Measurements from ENCODE around the gene BRSK2. TPM values are rescaled to one million over a fixed set of nuclear protein-coding genes. Genes with fewer than 3 reads are reported as not detected.

BRSK2 gene
- total RNA-seq, 1 experiment from 2014 or later = 1.2 TPM

GRCh38 chr11:1399386-1400316 lies 9.9 kb downstream of the BRSK2 start:
- Histone ChIP-seq H3K4me1 (ENCODE audit: insufficient read depth, low read length) (no peaks in the 10 kb centered on the region), H3K9ac (ENCODE audit: low read length) (no peak overlapping the region), H3K4me3 (ENCODE audit: low read length) (no peak overlapping the region), H3K27me3 (ENCODE audit: low read length) (no peaks in the 10 kb centered on the region), H3K9me2 (replicated peaks; ENCODE audit: low read length) (no peaks in the 10 kb centered on the region), H3K9me3 (ENCODE audit: low read length) (no peaks in the 10 kb centered on the region), H3K36me3 (ENCODE audit: low read depth, low read length) (no peaks in the 10 kb centered on the region), H2AFZ (ENCODE audit: low read length) (no peak overlapping the region), H3K79me2 (ENCODE audit: low read length) (no peaks in the 10 kb centered on the region), H3K4me2 (ENCODE audit: low read length) (no peak overlapping the region), H3K27ac (ENCODE audit: low read length) (no peak overlapping the region), H3F3A (ENCODE audit: low read length, unreplicated experiment) (no peaks in the 10 kb centered on the region), H4K20me1 (ENCODE audit: low read length) (no peaks in the 10 kb centered on the region)
- no peak for TF ChIP-seq EZH2phosphoT487 (IDR thresholded peaks at IDR 0.05; ENCODE audit: borderline replicate concordance, low read length)
- POLR2A ChIA-PET (ENCODE audit: unreplicated experiment) = no interaction called here
- intact Hi-C loops (cut with micrococcal nuclease) = no loop called here
- no peak for DNase-seq
- CTCF ChIA-PET = no interaction called here
- no TSS peak for BruUV-seq (replicated peaks)
- no peak for ATAC-seq

GRCh38 chr11:1400317-1401170 lies 10.8 kb downstream of the BRSK2 start:
- BruUV-seq (replicated peaks) = no TSS peak
- Histone ChIP-seq H2AFZ (ENCODE audit: low read length) (no peak overlapping the region), H3K4me2 (ENCODE audit: low read length) (no peak overlapping the region), H3F3A (ENCODE audit: low read length, unreplicated experiment) (no peaks in the 10 kb centered on the region), H3K27ac (ENCODE audit: low read length) (no peak overlapping the region), H4K20me1 (ENCODE audit: low read length) (no peaks in the 10 kb centered on the region), H3K9ac (ENCODE audit: low read length) (no peak overlapping the region), H3K9me2 (replicated peaks; ENCODE audit: low read length) (no peaks in the 10 kb centered on the region), H3K4me3 (ENCODE audit: low read length) (no peak overlapping the region), H3K27me3 (ENCODE audit: low read length) (no peaks in the 10 kb centered on the region), H3K79me2 (ENCODE audit: low read length) (no peaks in the 10 kb centered on the region), H3K9me3 (ENCODE audit: low read length) (no peaks in the 10 kb centered on the region), H3K36me3 (ENCODE audit: low read depth, low read length) (no peaks in the 10 kb centered on the region), H3K4me1 (ENCODE audit: insufficient read depth, low read length) (no peaks in the 10 kb centered on the region)
- ChIA-PET POLR2A (ENCODE audit: unreplicated experiment) (no interaction called here), CTCF (no interaction called here)
- intact Hi-C loops (cut with micrococcal nuclease) = no loop called here
- TF ChIP-seq EZH2 (IDR thresholded peaks at IDR 0.05; ENCODE audit: low read length, unreplicated experiment) (no peak), EZH2phosphoT487 (IDR thresholded peaks at IDR 0.05; ENCODE audit: borderline replicate concordance, low read length) (no peak), CTCF (conservative IDR thresholded peaks at IDR 0.05; ENCODE audit: low read depth, low read length) (no peak)
- ATAC-seq (no peak), DNase-seq (no peak)

- ATAC-seq (no peak), DNase-seq (no peak)
- Histone ChIP-seq H3K9me3 (ENCODE audit: low read length) (no peaks in the 10 kb centered on the region), H3K27ac (ENCODE audit: low read length) (no peak overlapping the region), H3K36me3 (ENCODE audit: low read depth, low read length) (no peaks in the 10 kb centered on the region), H3K79me2 (ENCODE audit: low read length) (no peaks in the 10 kb centered on the region), H3K4me1 (ENCODE audit: insufficient read depth, low read length) (no peaks in the 10 kb centered on the region), H2AFZ (ENCODE audit: low read length) (no peak overlapping the region), H3K27me3 (ENCODE audit: low read length) (no peaks in the 10 kb centered on the region), H3K9ac (ENCODE audit: low read length) (no peak overlapping the region), H3K9me2 (replicated peaks; ENCODE audit: low read length) (no peaks in the 10 kb centered on the region), H3K4me2 (ENCODE audit: low read length) (no peak overlapping the region), H3K4me3 (ENCODE audit: low read length) (no peak overlapping the region), H4K20me1 (ENCODE audit: low read length) (no peaks in the 10 kb centered on the region), H3F3A (ENCODE audit: low read length, unreplicated experiment) (no peaks in the 10 kb centered on the region)
- intact Hi-C loops (cut with micrococcal nuclease) = no loop called here
- BruUV-seq (replicated peaks) = no TSS peak
- CTCF ChIA-PET = no interaction called here
- TF ChIP-seq CTCF (conservative IDR thresholded peaks at IDR 0.05; ENCODE audit: low read depth, low read length) = no peak
- no peak for TF ChIP-seq EZH2 (IDR thresholded peaks at IDR 0.05; ENCODE audit: low read length, unreplicated experiment)
- TF ChIP-seq EZH2phosphoT487 (IDR thresholded peaks at IDR 0.05; ENCODE audit: borderline replicate concordance, low read length) = no peak
- POLR2A ChIA-PET (ENCODE audit: unreplicated experiment) = no interaction called here
Observed at GRCh38 chr11:1401171-1401445, 11.4 kb downstream of the BRSK2 start.
